Neural cell (in vitro differentiated cells): ENCODE data around the gene SIN3A. TPM values are rescaled to one million over a fixed set of nuclear protein-coding genes. Genes with fewer than 3 reads are reported as not detected.

Experiments used
- H2AFZ ChIP-seq: fragments of 200-600, 300-800 bp; sonication (generic), shearing (Covaris generic); 2 replicates; pipeline ENCODE4 v1.6.0; 2014; ENCODE audit warnings: low read depth, mild to moderate bottlenecking, antibody characterized with exemption, low read length, moderate library complexity
- H3F3A ChIP-seq: fragments of 200-600 bp; shearing (Covaris generic); 2 replicates; pipeline ENCODE4 v1.6.1; 2016; ENCODE audit warnings: mild to moderate bottlenecking, moderate library complexity, mixed read lengths, antibody characterized with exemption, low read length; ENCODE audit not compliant: insufficient read depth, poor library complexity, severe bottlenecking
- H3K27ac ChIP-seq: fragments of 200-600, 300-800 bp; sonication (generic), shearing (Covaris generic); 2 replicates; pipeline ENCODE4 v1.5.1; 2014; ENCODE audit warnings: mild to moderate bottlenecking, low read length, moderate library complexity
- H3K27me3 ChIP-seq: fragments of 300-800, 200-600 bp; sonication (generic), shearing (Covaris generic); 2 replicates; pipeline ENCODE4 v1.6.0; 2014; ENCODE audit warnings: mild to moderate bottlenecking, low read depth, low read length, moderate library complexity; ENCODE audit not compliant: insufficient read depth
- H3K36me3 ChIP-seq: fragments of 300-800, 200-600 bp; sonication (generic), shearing (Covaris generic); 2 replicates; pipeline ENCODE4 v1.5.1; 2014; ENCODE audit warnings: mild to moderate bottlenecking, antibody characterized with exemption, low read length, moderate library complexity; ENCODE audit not compliant: insufficient read depth
- H3K4me2 ChIP-seq: fragments of 300-800, 200-600 bp; sonication (generic), shearing (Covaris generic); 2 replicates; pipeline ENCODE4 v1.6.0; 2014; ENCODE audit warnings: mild to moderate bottlenecking, low read length
- H3K4me3 ChIP-seq: fragments of 300-800, 200-600 bp; sonication (generic), shearing (Covaris generic); 2 replicates; pipeline ENCODE4 v1.5.1; 2014; ENCODE audit warnings: mild to moderate bottlenecking, low read length, moderate library complexity
- H3K79me2 ChIP-seq: fragments of 200-600 bp; shearing (Covaris generic); replicated peaks from 2 replicates; pipeline ENCODE4 v1.6.0; 2014; ENCODE audit warnings: mild to moderate bottlenecking, low read length, moderate library complexity; ENCODE audit not compliant: insufficient read depth
- H3K9ac ChIP-seq: fragments of 300-800, 200-600 bp; sonication (generic), shearing (Covaris generic); 2 replicates; pipeline ENCODE4 v1.6.1; 2016; ENCODE audit warnings: mild to moderate bottlenecking, low read length, mixed read lengths
- H3K9me2 ChIP-seq: fragments of 200-600 bp; shearing (Covaris generic); 2 replicates; pipeline ENCODE4 v1.6.1; 2016; ENCODE audit warnings: mild to moderate bottlenecking, low read length, mixed read lengths; ENCODE audit not compliant: insufficient read depth
- H3K9me3 ChIP-seq: fragments of 200-600, 300-800 bp; sonication (generic), shearing (Covaris generic); 2 replicates; pipeline ENCODE4 v1.6.1; 2016; ENCODE audit warnings: mild to moderate bottlenecking, mixed run types, low read length, moderate library complexity, mixed read lengths
- H4K20me1 ChIP-seq: fragments of 200-600 bp; shearing (Covaris generic); 2 replicates; pipeline ENCODE4 v1.6.1; 2016; ENCODE audit warnings: mild to moderate bottlenecking, mixed run types; ENCODE audit not compliant: insufficient read depth
- CTCF ChIP-seq: fragments of 450-650 bp; IDR thresholded peaks from 2 replicates; pipeline ENCODE4 v1.5.1; 2014; ENCODE audit warnings: antibody characterized with exemption, mild to moderate bottlenecking, moderate library complexity; ENCODE audit not compliant: poor library complexity, severe bottlenecking
- EP300 ChIP-seq: fragments of 450-650 bp; conservative IDR thresholded peaks from 2 replicates; pipeline ENCODE4 v1.6.1; 2014; ENCODE audit warnings: antibody characterized with exemption, mild to moderate bottlenecking, moderate library complexity; ENCODE audit not compliant: poor library complexity, severe bottlenecking
- EZH2 ChIP-seq: fragments of 200-600, 300-800 bp; shearing (Covaris generic), sonication (generic); IDR thresholded peaks from 2 replicates; pipeline ENCODE4 v1.6.1; 2014; ENCODE audit warnings: antibody characterized with exemption, low read length, borderline replicate concordance, mild to moderate bottlenecking; ENCODE audit not compliant: insufficient read depth, poor library complexity, severe bottlenecking
- MXI1 ChIP-seq: fragments of 450-650 bp; conservative IDR thresholded peaks from 2 replicates; pipeline ENCODE4 v1.6.1; 2014; ENCODE audit warnings: antibody characterized with exemption, mild to moderate bottlenecking; ENCODE audit not compliant: poor library complexity, severe bottlenecking
- POLR2AphosphoS5 ChIP-seq: IDR thresholded peaks from 2 replicates; pipeline ENCODE4 v1.6.1; 2012
- RAD21 ChIP-seq: fragments of 450-650 bp; conservative IDR thresholded peaks from 2 replicates; pipeline ENCODE4 v1.6.1; 2014; ENCODE audit warnings: antibody characterized with exemption, mild to moderate bottlenecking, moderate library complexity
- REST ChIP-seq: IDR thresholded peaks from 2 replicates; pipeline ENCODE4 v1.6.1; 2012; ENCODE audit warnings: borderline replicate concordance
- SMC3 ChIP-seq: fragments of 450-650 bp; conservative IDR thresholded peaks from 2 replicates; pipeline ENCODE4 v1.6.1; 2014; ENCODE audit warnings: antibody characterized with exemption, mild to moderate bottlenecking, moderate library complexity; ENCODE audit not compliant: poor library complexity
- TAF1 ChIP-seq: IDR thresholded peaks from 2 replicates; pipeline ENCODE4 v1.6.1; 2012; ENCODE audit warnings: low read depth
- polyA plus RNA-seq: library from polyadenylated mRNA; depleted of rRNA; stranded (reverse); fragments of >200 nt; gene quantifications from 2 replicates; pipeline ENCODE4 v1.2.3, GENCODE V29; 2014

SIN3A gene
- polyA plus RNA-seq, 1 donor from 2014 or later: 13.7 TPM

- Histone ChIP-seq H2AFZ (no peak overlapping the region), H3K27me3 (no peaks in the 10 kb centered on the region), H3K9ac (no peak overlapping the region), H3K9me2 (no peaks in the 10 kb centered on the region), H3K36me3 (no peaks in the 10 kb centered on the region), H3K79me2 (no peaks in the 10 kb centered on the region), H3K4me3 (no peak overlapping the region), H3F3A (no peaks in the 10 kb centered on the region), H3K4me2 (no peak overlapping the region), H3K9me3 (no peaks in the 10 kb centered on the region), H4K20me1 (no peaks in the 10 kb centered on the region), H3K27ac (no peak overlapping the region)
- TF ChIP-seq CTCF (no peak), SMC3 (no peak), RAD21 (no peak), EZH2 (no peak), MXI1 (no peak), REST (no peak), POLR2AphosphoS5 (no peak)
These were observed 88.7 kb downstream of the SIN3A start for GRCh38 chr15:75362642-75363249.

- no peak overlapping the region for H3K4me2 ChIP-seq
- no peaks in the 10 kb centered on the region for H3K9me3 ChIP-seq
- H3F3A ChIP-seq: no peaks in the 10 kb centered on the region
- TF ChIP-seq RAD21: no peak
- TF ChIP-seq EP300: no peak
- TF ChIP-seq TAF1: no peak
- no peak for TF ChIP-seq EZH2
- no peak for TF ChIP-seq MXI1
- TF ChIP-seq REST: no peak
- TF ChIP-seq CTCF: no peak
- no peaks in the 10 kb centered on the region for H3K79me2 ChIP-seq
- H3K9me2 ChIP-seq: no peaks in the 10 kb centered on the region
- H3K36me3 ChIP-seq: no peaks in the 10 kb centered on the region
- H2AFZ ChIP-seq: no peak overlapping the region
- no peaks in the 10 kb centered on the region for H3K27me3 ChIP-seq
- no peak overlapping the region for H3K4me3 ChIP-seq
- H3K27ac ChIP-seq: no peak overlapping the region
- H3K9ac ChIP-seq: no peak overlapping the region
- no peaks in the 10 kb centered on the region for H4K20me1 ChIP-seq
These were observed 89.4 kb downstream of the SIN3A start for GRCh38 chr15:75361989-75362641.
